Inflammatory macrophage treated with lipopolysaccharide for 1 hour (primary cell): Measurements from ENCODE around the gene FBXO28.
"Not testable (repeated sequence)": the region's sequence is repeated elsewhere in the genome, so short reads cannot be mapped to it uniquely, and the experiment has no call there.

Source experiments
- DNase-seq, 2 donors: peaks; one replicate each; pipeline ENCODE4 v3.0.0-alpha.2; 2020 to 2022

Gene FBXO28

GRCh38 chr1:224192082-224192788 is 78.3 kb downstream of the FBXO28 start:
- no peak for DNase-seq

- DNase-seq, result no peak
Measured at GRCh38 chr1:224193319-224193966, 79.5 kb downstream of the FBXO28 start.

- no peak for DNase-seq
Measured at GRCh38 chr1:224196813-224197600, 83.1 kb downstream of the FBXO28 start.

GRCh38 chr1:224198572-224198971 is 84.7 kb downstream of the FBXO28 start:
- no peak for DNase-seq

- no peak for DNase-seq
Measured at GRCh38 chr1:224199679-224200078, 85.8 kb downstream of the FBXO28 start.

- no peak for DNase-seq
Measured at GRCh38 chr1:224201383-224201782, 87.5 kb downstream of the FBXO28 start.

GRCh38 chr1:224201853-224202252 is 87.9 kb downstream of the FBXO28 start:
- no peak for DNase-seq

- DNase-seq, result peak; percentile 78 to 84
Measured at GRCh38 chr1:224203243-224204016, 89.5 kb downstream of the FBXO28 start.

- DNase-seq, result peak; percentile 70 to 72
Measured at GRCh38 chr1:224205438-224205840, 91.5 kb downstream of the FBXO28 start.

- DNase-seq, result not testable (repeated sequence)
Measured at GRCh38 chr1:224205931-224206538, 92.1 kb downstream of the FBXO28 start.

- no peak for DNase-seq
Measured at GRCh38 chr1:224211206-224211962, 97.5 kb downstream of the FBXO28 start.
